NCI-H526 (cell line): Measurements from ENCODE around the gene CENPX.
A peak's percentile ranks its signal among the peaks of the same experiment; 100 is the strongest.

Experiments used
- DNase-seq, 2 experiments: peaks; one replicate each; lab custom pipeline; 2025; lab: John Stamatoyannopoulos, UW

Gene CENPX

GRCh38 chr17:82023447-82024241, 966 bp upstream of the CENPX start:
- DNase-seq, result peak in 1 of 2 experiments; percentile 71

- peak; percentile 99 to 100 for DNase-seq
Observed at GRCh38 chr17:82022981-82023446, 336 bp upstream of the CENPX start, which contains the start of gene LRRC45. Gene LRRC45, plus strand, starts transcription at chr17:82023305. Its CDS starts 339 bp downstream, at chr17:82023644.

- DNase-seq, result no peak
Observed at GRCh38 chr17:82021900-82022309, 773 bp downstream of the CENPX start.

- peak; percentile 37 to 83 for DNase-seq
Observed at GRCh38 chr17:82021107-82021899, 1.4 kb downstream of the CENPX start.

GRCh38 chr17:82020572-82021106, 2.0 kb downstream of the CENPX start:
- DNase-seq, result no peak

- DNase-seq, result peak in 1 of 2 experiments; percentile 78
Observed at GRCh38 chr17:82019690-82020571, 2.7 kb downstream of the CENPX start.

- no peak for DNase-seq
Observed at GRCh38 chr17:82018989-82019689, 3.5 kb downstream of the CENPX start.

- no peak for DNase-seq
Observed at GRCh38 chr17:82018152-82018988, 4.3 kb downstream of the CENPX start.

GRCh38 chr17:82017612-82018151, 5.0 kb downstream of the CENPX start:
- DNase-seq, result no peak

GRCh38 chr17:82016875-82017459, 5.7 kb downstream of the CENPX start:
- no peak for DNase-seq

GRCh38 chr17:82016061-82016874, 6.4 kb downstream of the CENPX start:
- DNase-seq, result no peak

- DNase-seq, result no peak
Observed at GRCh38 chr17:82015311-82015971, 7.2 kb downstream of the CENPX start.

GRCh38 chr17:82014971-82015310, 7.7 kb downstream of the CENPX start:
- no peak for DNase-seq

- no peak for DNase-seq
Observed at GRCh38 chr17:82014432-82014831, 8.2 kb downstream of the CENPX start.

- no peak for DNase-seq
Observed at GRCh38 chr17:82013772-82014321, 8.8 kb downstream of the CENPX start.

- no peak for DNase-seq
Observed at GRCh38 chr17:82013341-82013740, 9.3 kb downstream of the CENPX start.

- DNase-seq, result no peak
Observed at GRCh38 chr17:82012640-82013295, 9.9 kb downstream of the CENPX start.
